ENCODE measurements around the gene XYLB. TPM values are rescaled to one million over a fixed set of nuclear protein-coding genes. Genes with fewer than 3 reads are reported as not detected.

XYLB gene
- total RNA-seq (2022; extraction: Qiagen RNA extraction), result 3.1 to 4.3 TPM (median 3.4 TPM) in 5 replicates

GRCh38 chr3:38346587-38347410 lies at the start of gene XYLB:
Gene XYLB (plus strand): TSS chr3:38346785. CDS start chr3:38346869, 84 bp downstream.

GRCh38 chr3:38453075-38453912 lies 106.7 kb downstream of the XYLB start, which contains the start of gene ACVR2B:
Gene ACVR2B (plus strand): TSS chr3:38453890. CDS start chr3:38454323, 433 bp downstream.

Other genes starting within 250 kb of the XYLB start
- 40.2 to 49.9 TPM (median 47.3 TPM) in 5 replicates for gene ACAA1, start 209.7 kb upstream of the XYLB start, total RNA-seq (2022; extraction: Qiagen RNA extraction)
- 21.7 to 24.3 TPM (median 23.2 TPM) in 5 replicates for gene MYD88, start 208.1 kb upstream of the XYLB start, total RNA-seq (2022; extraction: Qiagen RNA extraction)
- gene OXSR1, start 181.2 kb upstream of the XYLB start, total RNA-seq (2022; extraction: Qiagen RNA extraction), result 27.8 to 41.2 TPM (median 35.3 TPM) in 5 replicates
- gene SLC22A13, start 81.0 kb upstream of the XYLB start, total RNA-seq (2022; extraction: Qiagen RNA extraction), result 0.06 to 0.14 TPM (median 0.09 TPM) in 4 of 5 replicates, not detected in the other
- 0.03 to 0.05 TPM (median 0.05 TPM) in 3 of 5 replicates, not detected in the others for gene SLC22A14, start 64.5 kb upstream of the XYLB start, total RNA-seq (2022; extraction: Qiagen RNA extraction)
- 1.7 to 2.6 TPM (median 2.5 TPM) in 5 replicates for gene ACVR2B, start 107.1 kb downstream of the XYLB start, total RNA-seq (2022; extraction: Qiagen RNA extraction)
- 7.6 to 22.8 TPM (median 12.8 TPM) in 5 replicates for gene EXOG, start 149.6 kb downstream of the XYLB start, total RNA-seq (2022; extraction: Qiagen RNA extraction)

Data from A549 treated with AZD2906 at 1 μM for 4 hours (cell line).